ENCODE results near the gene DHX34.

The DHX34 gene, protein sequence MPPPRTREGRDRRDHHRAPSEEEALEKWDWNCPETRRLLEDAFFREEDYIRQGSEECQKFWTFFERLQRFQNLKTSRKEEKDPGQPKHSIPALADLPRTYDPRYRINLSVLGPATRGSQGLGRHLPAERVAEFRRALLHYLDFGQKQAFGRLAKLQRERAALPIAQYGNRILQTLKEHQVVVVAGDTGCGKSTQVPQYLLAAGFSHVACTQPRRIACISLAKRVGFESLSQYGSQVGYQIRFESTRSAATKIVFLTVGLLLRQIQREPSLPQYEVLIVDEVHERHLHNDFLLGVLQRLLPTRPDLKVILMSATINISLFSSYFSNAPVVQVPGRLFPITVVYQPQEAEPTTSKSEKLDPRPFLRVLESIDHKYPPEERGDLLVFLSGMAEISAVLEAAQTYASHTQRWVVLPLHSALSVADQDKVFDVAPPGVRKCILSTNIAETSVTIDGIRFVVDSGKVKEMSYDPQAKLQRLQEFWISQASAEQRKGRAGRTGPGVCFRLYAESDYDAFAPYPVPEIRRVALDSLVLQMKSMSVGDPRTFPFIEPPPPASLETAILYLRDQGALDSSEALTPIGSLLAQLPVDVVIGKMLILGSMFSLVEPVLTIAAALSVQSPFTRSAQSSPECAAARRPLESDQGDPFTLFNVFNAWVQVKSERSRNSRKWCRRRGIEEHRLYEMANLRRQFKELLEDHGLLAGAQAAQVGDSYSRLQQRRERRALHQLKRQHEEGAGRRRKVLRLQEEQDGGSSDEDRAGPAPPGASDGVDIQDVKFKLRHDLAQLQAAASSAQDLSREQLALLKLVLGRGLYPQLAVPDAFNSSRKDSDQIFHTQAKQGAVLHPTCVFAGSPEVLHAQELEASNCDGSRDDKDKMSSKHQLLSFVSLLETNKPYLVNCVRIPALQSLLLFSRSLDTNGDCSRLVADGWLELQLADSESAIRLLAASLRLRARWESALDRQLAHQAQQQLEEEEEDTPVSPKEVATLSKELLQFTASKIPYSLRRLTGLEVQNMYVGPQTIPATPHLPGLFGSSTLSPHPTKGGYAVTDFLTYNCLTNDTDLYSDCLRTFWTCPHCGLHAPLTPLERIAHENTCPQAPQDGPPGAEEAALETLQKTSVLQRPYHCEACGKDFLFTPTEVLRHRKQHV

DNA sequence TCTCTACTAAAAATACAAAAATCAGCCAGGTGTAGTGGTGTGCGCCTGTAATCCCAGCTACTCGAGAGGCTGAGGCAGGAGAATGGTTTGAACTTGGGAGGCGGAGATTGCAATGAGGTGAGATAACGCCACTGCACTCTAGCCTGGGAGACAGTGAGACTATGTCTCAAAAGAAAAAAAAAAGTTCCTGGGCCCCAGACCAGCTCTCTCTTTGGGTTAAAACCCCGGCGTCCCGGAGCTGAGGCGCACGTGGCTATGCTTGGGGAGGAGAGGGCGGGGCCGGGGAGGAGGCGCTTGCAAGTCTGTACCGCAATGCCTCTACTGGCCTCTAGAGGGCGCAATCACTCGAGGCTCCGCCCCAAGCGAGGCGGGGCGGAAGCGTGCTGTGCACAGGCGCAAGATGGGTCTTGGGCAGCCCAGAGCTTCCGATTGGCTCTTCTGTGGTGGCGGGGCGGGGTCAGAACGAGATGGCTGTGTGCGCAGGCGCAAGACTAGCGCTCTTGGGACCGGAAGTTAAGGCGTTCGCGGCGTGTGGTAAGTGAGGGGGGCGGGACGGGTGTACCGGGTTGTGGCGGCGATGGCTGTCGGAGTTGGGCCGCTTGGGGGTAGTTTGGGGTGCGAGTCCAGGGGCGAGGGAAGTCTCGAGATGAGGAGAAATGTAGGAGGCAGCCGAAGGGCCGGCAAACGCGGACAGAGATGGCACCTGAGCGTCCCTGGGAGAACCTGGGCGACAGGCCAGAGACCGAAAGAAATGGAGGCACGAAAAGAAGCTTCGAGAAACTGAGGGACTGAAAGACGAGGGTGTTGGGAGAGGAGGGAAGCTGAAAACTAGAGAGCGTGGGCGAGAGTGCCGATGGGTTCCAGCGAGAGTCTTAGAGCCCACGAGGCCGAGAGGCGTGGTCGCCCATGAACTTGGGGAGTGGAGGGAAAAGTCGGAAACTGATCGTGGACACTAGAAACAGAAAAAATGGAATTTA is at the start of gene DHX34:
Gene DHX34, plus strand, starts transcription at position 497 of the 977 bp plus-strand sequence. CDS start 3,716 bp downstream, outside the sequence.
- H3K9me3 ChIP-seq (ENCODE audit: control insufficient read depth, insufficient read depth, low read depth, low read length), result no peaks in the 10 kb centered on the region
- H3K4me3 ChIP-seq (ENCODE audit: low read depth, low read length), result peak within 1 kb of the TSS; percentile 53
- ChIA-PET CTCF (interaction anchor here (0.5 to 2.9 kb wide), 70 partner anchors 8 to 1599 kb away, joined by 3 to 36 read pairs (median 4); partner anchors contain the start of genes C5AR2 and KPTN), POLR2A (interaction anchor here (0.5 to 2.1 kb wide), 37 partner anchors 9 to 481 kb away, joined by 3 to 20 read pairs (median 4); partner anchors contain the start of genes CCDC9, INAFM1 and NAPA)
- peaks cover 11% of the 10 kb centered on the region for H3K4me1 ChIP-seq (ENCODE audit: control insufficient read depth, insufficient read depth, low read length)
- H3K36me3 ChIP-seq (ENCODE audit: control insufficient read depth in 2 of 2, insufficient read depth in 1 of 2, low read length in 2 of 2), result peaks cover 22 to 25% of the 10 kb centered on the region in 2 experiments
- peak within 1 kb of the TSS; percentile 59; the same call in 1 of the 2 replicates for H3K27ac ChIP-seq (ENCODE audit: extremely low read depth, low read depth, low read length)
- TF ChIP-seq ZBTB17 (tag by site-specific recombination; IDR thresholded peaks at IDR 0.05), result peak; percentile 70
- TF ChIP-seq ZNF341 (tag by site-specific recombination; IDR thresholded peaks at IDR 0.05; ENCODE audit: low read depth), result no peak
- TF ChIP-seq ZNF768 (tag by site-specific recombination; IDR thresholded peaks at IDR 0.05), result no peak
- no peak for TF ChIP-seq ZNF138 (tag by site-specific recombination; IDR thresholded peaks at IDR 0.05; ENCODE audit: borderline replicate concordance)
- TF ChIP-seq ZNF792 (tag by site-specific recombination; IDR thresholded peaks at IDR 0.05), result 0 out of 2 replicates have a peak, but pooled peaks have one; percentile 47
- TF ChIP-seq ZXDB (tag by site-specific recombination; IDR thresholded peaks at IDR 0.05), result peak; percentile 78
- TF ChIP-seq ZNF529 (tag by site-specific recombination; IDR thresholded peaks at IDR 0.05; ENCODE audit: insufficient replicate concordance), result no peak
- TF ChIP-seq ZFP37 (tag by site-specific recombination; IDR thresholded peaks at IDR 0.05), result peak; percentile 30; the same call in 1 of the 2 replicates
- no peak for TF ChIP-seq ZNF600 (tag by site-specific recombination; IDR thresholded peaks at IDR 0.05)
- peak; percentile 41; the same call in 1 of the 2 replicates for TF ChIP-seq ZEB2 (tag by site-specific recombination; IDR thresholded peaks at IDR 0.05)
- TF ChIP-seq, protein P1, sequence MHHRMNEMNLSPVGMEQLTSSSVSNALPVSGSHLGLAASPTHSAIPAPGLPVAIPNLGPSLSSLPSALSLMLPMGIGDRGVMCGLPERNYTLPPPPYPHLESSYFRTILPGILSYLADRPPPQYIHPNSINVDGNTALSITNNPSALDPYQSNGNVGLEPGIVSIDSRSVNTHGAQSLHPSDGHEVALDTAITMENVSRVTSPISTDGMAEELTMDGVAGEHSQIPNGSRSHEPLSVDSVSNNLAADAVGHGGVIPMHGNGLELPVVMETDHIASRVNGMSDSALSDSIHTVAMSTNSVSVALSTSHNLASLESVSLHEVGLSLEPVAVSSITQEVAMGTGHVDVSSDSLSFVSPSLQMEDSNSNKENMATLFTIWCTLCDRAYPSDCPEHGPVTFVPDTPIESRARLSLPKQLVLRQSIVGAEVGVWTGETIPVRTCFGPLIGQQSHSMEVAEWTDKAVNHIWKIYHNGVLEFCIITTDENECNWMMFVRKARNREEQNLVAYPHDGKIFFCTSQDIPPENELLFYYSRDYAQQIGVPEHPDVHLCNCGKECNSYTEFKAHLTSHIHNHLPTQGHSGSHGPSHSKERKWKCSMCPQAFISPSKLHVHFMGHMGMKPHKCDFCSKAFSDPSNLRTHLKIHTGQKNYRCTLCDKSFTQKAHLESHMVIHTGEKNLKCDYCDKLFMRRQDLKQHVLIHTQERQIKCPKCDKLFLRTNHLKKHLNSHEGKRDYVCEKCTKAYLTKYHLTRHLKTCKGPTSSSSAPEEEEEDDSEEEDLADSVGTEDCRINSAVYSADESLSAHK (tag by site-specific recombination; IDR thresholded peaks at IDR 0.05), result 0 out of 2 replicates have a peak, but pooled peaks have one; percentile 34
- TF ChIP-seq ZFP69B (tag by site-specific recombination; IDR thresholded peaks at IDR 0.05), result peak; percentile 70
- TF ChIP-seq YY2 (tag by site-specific recombination; IDR thresholded peaks at IDR 0.05), result peak; percentile 88
- TF ChIP-seq PRDM1 (tag by site-specific recombination; IDR thresholded peaks at IDR 0.05), result peak; percentile 79
- no peak for TF ChIP-seq RBAK (tag by site-specific recombination; IDR thresholded peaks at IDR 0.05)
- TF ChIP-seq ZNF660 (tag by site-specific recombination; IDR thresholded peaks at IDR 0.05), result peak; percentile 61
- TF ChIP-seq, protein P2, sequence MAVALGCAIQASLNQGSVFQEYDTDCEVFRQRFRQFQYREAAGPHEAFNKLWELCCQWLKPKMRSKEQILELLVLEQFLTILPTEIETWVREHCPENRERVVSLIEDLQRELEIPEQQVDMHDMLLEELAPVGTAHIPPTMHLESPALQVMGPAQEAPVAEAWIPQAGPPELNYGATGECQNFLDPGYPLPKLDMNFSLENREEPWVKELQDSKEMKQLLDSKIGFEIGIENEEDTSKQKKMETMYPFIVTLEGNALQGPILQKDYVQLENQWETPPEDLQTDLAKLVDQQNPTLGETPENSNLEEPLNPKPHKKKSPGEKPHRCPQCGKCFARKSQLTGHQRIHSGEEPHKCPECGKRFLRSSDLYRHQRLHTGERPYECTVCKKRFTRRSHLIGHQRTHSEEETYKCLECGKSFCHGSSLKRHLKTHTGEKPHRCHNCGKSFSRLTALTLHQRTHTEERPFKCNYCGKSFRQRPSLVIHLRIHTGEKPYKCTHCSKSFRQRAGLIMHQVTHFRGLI (tag by site-specific recombination; IDR thresholded peaks at IDR 0.05), result no peak
- TF ChIP-seq, protein P3, sequence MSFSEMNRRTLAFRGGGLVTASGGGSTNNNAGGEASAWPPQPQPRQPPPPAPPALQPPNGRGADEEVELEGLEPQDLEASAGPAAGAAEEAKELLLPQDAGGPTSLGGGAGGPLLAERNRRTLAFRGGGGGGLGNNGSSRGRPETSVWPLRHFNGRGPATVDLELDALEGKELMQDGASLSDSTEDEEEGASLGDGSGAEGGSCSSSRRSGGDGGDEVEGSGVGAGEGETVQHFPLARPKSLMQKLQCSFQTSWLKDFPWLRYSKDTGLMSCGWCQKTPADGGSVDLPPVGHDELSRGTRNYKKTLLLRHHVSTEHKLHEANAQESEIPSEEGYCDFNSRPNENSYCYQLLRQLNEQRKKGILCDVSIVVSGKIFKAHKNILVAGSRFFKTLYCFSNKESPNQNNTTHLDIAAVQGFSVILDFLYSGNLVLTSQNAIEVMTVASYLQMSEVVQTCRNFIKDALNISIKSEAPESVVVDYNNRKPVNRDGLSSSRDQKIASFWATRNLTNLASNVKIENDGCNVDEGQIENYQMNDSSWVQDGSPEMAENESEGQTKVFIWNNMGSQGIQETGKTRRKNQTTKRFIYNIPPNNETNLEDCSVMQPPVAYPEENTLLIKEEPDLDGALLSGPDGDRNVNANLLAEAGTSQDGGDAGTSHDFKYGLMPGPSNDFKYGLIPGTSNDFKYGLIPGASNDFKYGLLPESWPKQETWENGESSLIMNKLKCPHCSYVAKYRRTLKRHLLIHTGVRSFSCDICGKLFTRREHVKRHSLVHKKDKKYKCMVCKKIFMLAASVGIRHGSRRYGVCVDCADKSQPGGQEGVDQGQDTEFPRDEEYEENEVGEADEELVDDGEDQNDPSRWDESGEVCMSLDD (tag by site-specific recombination; IDR thresholded peaks at IDR 0.05), result peak; percentile 67
- TF ChIP-seq, protein P4, sequence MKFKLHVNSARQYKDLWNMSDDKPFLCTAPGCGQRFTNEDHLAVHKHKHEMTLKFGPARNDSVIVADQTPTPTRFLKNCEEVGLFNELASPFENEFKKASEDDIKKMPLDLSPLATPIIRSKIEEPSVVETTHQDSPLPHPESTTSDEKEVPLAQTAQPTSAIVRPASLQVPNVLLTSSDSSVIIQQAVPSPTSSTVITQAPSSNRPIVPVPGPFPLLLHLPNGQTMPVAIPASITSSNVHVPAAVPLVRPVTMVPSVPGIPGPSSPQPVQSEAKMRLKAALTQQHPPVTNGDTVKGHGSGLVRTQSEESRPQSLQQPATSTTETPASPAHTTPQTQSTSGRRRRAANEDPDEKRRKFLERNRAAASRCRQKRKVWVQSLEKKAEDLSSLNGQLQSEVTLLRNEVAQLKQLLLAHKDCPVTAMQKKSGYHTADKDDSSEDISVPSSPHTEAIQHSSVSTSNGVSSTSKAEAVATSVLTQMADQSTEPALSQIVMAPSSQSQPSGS (tag by site-specific recombination; IDR thresholded peaks at IDR 0.05; ENCODE audit: low read depth), result no peak
- TF ChIP-seq, protein P5, sequence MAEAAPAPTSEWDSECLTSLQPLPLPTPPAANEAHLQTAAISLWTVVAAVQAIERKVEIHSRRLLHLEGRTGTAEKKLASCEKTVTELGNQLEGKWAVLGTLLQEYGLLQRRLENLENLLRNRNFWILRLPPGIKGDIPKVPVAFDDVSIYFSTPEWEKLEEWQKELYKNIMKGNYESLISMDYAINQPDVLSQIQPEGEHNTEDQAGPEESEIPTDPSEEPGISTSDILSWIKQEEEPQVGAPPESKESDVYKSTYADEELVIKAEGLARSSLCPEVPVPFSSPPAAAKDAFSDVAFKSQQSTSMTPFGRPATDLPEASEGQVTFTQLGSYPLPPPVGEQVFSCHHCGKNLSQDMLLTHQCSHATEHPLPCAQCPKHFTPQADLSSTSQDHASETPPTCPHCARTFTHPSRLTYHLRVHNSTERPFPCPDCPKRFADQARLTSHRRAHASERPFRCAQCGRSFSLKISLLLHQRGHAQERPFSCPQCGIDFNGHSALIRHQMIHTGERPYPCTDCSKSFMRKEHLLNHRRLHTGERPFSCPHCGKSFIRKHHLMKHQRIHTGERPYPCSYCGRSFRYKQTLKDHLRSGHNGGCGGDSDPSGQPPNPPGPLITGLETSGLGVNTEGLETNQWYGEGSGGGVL (tag by site-specific recombination; IDR thresholded peaks at IDR 0.05), result peak; percentile 8; the same call in 1 of the 2 replicates
- no peak for TF ChIP-seq ZNF221 (tag by site-specific recombination; IDR thresholded peaks at IDR 0.05; ENCODE audit: borderline replicate concordance)
